D721Med (cell line): ENCODE data around the gene NFIC.
A peak's percentile ranks its signal among the peaks of the same experiment; 100 is the strongest.
"Not testable (repeated sequence)": the region's sequence is repeated elsewhere in the genome, so short reads cannot be mapped to it uniquely, and the experiment has no call there.

Source experiments
- DNase-seq: peaks from one replicate; pipeline ENCODE4 v3.0.0; 2011; ENCODE audit warnings: low spot score; ENCODE audit not compliant: insufficient read length
- FAIRE-seq: peaks from 2 replicates; lab custom pipeline; 2011; peaks lifted over from hg19 to GRCh38; lab: Jason Lieb, UNC
- CTCF ChIP-seq: IDR thresholded peaks from 2 replicates; pipeline ENCODE4 v1.5.1; 2012; ENCODE audit warnings: mild to moderate bottlenecking, control low read depth; ENCODE audit not compliant: insufficient read depth; ENCODE audit errors: missing control alignments

Gene NFIC

DNA sequence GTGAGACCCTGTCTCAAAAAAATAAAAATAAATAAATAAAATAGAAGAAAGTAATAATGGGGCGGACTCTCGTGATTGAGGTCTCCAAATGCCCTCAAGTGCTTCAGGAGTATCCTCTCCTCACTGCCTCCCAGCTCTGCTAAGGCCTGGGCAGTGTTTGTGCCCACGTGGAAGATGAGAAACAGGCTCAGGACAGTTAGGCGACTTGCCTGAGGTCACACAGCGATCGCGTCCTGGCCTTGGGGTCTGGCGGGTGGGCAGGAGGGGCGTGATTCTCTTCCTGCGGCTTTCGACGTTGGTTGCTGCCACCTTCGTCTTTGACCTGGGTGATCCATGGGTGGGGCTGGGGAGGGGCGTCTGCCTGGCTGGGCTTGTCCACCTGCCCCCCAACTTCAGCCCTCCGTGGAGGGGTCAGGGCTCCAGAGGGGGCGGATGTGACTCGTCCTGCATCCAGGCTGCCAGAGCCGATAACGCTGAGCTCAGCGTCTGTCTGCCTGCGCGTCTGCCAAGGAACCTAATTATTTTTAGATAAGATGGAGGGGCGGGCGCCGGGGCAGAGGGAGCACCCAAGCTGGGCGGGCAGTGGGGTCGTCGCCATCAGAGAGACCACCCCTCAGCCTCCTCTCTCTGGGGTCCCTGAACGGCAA, 56.9 kb downstream of the NFIC start:
- no peak for TF ChIP-seq CTCF
- DNase-seq (no peak), FAIRE-seq (no peak)

- no peak for DNase-seq
- no peak for TF ChIP-seq CTCF
- no peak for FAIRE-seq
Observed at GRCh38 chr19:3426433-3426832, 60.0 kb downstream of the NFIC start.

DNA sequence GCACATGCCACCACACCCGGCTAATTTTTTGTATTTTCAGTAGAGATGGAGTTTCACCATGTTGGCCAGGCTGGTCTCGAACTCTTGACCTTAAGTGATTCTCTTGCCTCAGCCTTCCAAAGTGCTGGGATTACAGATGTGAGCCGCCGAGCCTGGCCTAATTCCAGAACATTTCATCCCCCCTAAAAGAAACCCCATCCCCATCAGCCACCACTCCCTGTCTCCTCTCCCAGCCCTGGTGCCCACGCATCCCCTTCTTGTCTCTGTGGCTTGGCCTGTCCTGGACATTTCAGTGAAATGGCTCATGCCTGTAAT, 63.9 kb downstream of the NFIC start:
- DNase-seq, FAIRE-seq: not testable (repeated sequence)

GRCh38 chr19:3431760-3432397, 65.5 kb downstream of the NFIC start:
- TF ChIP-seq CTCF = no peak
- no peak for DNase-seq
- FAIRE-seq = no peak

DNA sequence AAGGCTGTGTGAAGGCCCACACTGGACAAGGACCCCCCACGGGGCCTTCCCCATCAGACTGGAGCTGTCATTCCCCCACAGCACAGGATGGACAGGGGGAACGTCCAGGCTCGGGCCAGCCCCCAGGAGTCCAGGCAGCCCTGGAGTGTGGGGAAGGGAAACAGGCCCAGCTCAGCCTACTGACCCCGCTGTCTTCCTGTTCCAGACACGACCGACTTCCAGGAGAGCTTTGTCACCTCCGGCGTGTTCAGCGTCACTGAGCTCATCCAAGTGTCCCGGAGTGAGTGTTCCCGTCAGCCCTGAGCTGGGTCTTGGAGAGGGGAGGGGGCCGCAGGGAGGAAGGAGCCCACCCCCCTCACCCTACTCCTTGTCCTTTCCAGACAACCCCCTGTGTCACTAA, 66.9 kb downstream of the NFIC start:
- FAIRE-seq = no peak
- no peak for TF ChIP-seq CTCF
- no peak for DNase-seq

- FAIRE-seq (no peak), DNase-seq (no peak)
- TF ChIP-seq CTCF = no peak
Observed at GRCh38 chr19:3433805-3434540, 67.6 kb downstream of the NFIC start.

- no peak for TF ChIP-seq CTCF
- FAIRE-seq (no peak), DNase-seq (peak; percentile 95)
Observed at GRCh38 chr19:3434630-3435553, 68.5 kb downstream of the NFIC start.
